Endometrial microvascular endothelial cells (primary cell): Measurements from ENCODE around the gene CLEC1A. TPM values are rescaled to one million over a fixed set of nuclear protein-coding genes. Genes with fewer than 3 reads are reported as not detected.
"Not testable (repeated sequence)": the region's sequence is repeated elsewhere in the genome, so short reads cannot be mapped to it uniquely, and the experiment has no call there.

Experiments used
- in situ Hi-C: cut with HindIII; loops from 2 replicates; pipeline ENCODE4 v1.10.0; 2017; ENCODE audit warnings: low sequenced_read_pairs, low pct_unique_long_range_greater_than_20kb; ENCODE audit errors: inconsistent ontology term
- total RNA-seq: library from RNA; depleted of rRNA; stranded (reverse); fragments of >200 nt; gene quantifications from one replicate; pipeline ENCODE4 v1.2.3, GENCODE V29; 2015; ENCODE audit errors: inconsistent ontology term

Gene CLEC1A
- total RNA-seq, 1 donor from 2014 or later = 54.4 TPM

DNA sequence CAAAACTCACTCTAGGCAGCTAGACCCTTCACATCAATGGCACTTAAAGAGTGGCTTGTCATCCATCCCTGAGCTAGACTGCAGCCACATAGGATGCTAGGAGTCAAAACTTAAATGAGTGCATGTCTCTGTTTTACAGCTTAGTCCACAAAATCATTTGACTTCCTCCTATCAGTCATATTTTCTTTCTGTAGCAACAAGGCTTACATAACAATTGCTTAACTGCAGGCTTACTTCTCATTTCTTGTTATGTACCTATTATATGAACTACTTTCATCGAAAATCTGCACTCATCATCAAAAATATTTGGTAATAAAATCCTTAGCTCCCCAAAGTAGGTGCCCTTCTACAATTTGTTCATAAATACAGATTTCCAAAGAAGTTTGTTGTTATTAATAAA lies 30.1 kb downstream of the CLEC1A start:
- in situ Hi-C loops = no loop called here

DNA sequence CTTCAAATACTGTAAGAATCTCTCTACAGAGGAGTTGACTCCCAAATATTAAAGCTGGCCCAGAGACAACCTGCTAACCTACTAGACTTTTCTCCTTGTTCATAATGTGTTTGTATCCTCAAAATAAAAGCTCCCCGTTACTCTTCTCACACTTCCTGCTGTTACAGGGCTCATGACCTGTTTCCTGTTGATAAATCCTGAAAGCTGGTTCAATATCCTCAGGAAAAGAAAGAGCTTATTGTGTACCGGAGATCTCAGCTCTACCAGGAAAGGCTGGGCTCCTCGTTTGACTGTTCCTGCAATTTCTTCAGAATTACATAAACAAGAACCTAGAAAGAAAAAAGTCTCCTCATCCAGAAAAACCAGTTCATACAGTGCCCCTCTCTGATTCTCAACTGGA lies 30.8 kb downstream of the CLEC1A start:
- in situ Hi-C loops = no loop called here

DNA sequence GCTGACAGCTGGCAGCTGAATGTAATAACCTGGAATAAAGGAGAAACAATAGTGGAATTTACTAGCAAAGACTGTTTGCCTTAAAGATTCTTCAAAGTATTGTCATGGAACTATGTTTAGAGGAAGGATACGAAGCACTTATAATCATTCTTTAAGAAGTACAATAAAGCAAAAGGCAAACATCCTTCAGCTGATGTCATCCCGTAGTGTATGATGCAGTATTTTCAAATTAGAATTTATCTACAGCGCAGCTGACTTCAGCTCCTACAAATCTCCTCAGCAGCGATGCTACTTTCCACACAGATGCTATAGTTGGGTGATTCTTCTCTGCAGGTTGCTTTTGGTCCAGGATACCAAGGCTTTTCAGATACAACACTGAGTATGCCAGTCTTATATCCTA lies 31.5 kb downstream of the CLEC1A start:
- in situ Hi-C loops = no loop called here

DNA sequence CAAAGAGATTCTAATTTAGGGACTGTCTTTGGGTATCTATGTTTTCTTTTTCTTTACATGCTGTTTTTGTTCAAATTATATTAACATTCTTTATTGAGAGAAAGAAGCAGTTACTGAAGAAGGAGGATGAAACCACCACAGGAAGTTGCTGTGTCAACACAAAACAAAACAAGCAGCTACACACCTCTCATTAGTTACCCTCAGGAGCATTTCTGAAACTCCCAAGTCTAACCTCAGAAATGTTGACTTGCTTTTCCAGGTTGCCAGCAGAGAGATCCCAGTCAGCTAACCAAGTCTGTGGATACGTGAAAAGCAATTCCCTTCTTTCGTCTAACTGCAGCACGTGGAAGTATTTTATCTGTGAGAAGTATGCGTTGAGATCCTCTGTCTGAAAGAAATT lies 33.5 kb downstream of the CLEC1A start:
- in situ Hi-C loops = no loop called here

DNA sequence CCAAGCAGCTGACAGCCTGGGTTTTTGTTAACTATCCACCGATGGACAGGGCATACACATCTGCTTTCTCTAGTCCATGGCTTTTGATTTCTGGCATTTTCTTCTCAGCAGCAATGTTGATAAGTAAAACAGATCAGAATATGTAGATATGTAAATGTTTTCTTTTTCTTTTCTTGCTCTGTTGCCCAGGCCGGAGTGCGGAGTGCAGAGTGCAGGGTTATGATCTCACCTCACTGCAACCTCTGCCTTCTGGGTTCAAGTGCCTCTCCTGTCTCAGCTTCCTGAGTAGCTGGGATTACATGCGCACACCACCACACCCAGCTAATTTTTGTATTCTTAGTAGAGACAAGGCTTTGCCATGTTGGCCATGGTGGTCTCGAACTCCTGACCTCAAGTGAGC lies 40.4 kb downstream of the CLEC1A start:
- in situ Hi-C loops = no loop called here

DNA sequence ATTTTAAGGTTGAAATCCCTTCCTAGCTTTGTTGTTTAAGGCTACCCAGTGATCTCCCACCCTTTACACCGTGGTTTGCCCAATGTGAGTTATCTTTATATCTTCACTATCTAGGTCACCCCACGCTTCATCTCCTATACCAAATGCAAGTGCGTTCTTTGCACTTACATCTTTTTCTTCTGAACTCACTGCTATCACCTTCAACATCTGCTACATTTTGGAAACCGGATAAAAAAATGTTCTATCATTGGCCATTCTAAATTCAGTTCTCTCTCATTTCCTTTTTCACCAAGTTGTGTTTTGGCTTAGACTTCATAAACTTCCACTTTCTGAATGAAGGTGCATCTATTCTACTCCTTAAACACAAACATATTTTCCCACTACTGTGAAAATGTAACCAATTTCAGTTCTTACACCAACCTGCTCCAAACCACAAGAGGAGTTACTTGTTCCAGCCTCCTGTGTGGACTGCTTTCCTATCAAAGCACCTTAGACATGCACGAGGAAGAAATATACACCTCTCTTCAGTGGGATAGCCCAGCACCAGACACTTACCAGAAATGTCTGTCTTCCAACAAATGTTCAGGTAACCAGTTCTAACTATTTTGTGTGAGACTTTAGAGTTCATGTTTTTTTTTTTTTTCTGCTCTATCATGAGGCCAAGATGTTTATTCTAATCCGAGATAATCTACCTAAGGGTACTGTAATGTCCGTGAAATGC lies 46.4 kb downstream of the CLEC1A start:
- in situ Hi-C loops = no loop called here

DNA sequence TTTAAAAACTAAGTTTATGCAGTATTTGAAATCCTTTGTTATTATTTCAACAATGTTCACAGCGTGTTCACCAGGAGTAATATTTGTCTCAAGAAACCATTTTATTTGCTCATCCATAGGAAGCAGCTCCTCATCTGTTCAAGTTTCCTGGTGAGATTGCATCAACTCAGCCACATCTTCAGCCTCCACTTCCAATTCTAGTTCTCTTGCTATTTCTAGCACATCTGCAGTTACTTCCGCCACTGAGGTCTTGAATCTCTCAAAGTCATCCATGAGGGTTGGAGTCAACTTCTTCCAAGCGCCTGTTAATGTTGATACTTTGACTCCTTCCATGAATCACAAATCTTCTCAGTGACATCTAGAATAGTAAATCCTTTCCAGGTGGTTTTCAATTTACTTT lies 50.3 kb downstream of the CLEC1A start:
- in situ Hi-C loops = no loop called here

DNA sequence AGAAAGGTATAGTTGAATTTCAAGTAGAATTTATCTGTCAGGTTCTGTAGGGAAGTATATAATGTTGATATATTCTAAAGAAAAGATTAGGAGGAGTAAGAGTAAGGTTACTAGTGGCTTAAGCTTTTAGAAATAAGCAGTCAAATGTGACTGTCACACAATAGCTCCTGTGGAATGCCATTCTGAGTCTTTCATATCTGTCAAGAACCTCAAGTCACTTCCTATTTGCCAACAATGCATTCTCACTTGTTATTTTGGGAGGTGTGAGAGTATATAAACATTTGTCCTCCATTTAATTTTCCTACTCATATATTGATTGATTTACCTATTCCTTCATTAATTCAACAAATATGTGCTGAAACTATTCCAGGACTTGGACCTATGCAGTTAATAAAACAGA lies 56.6 kb downstream of the CLEC1A start:
- in situ Hi-C loops = no loop called here

DNA sequence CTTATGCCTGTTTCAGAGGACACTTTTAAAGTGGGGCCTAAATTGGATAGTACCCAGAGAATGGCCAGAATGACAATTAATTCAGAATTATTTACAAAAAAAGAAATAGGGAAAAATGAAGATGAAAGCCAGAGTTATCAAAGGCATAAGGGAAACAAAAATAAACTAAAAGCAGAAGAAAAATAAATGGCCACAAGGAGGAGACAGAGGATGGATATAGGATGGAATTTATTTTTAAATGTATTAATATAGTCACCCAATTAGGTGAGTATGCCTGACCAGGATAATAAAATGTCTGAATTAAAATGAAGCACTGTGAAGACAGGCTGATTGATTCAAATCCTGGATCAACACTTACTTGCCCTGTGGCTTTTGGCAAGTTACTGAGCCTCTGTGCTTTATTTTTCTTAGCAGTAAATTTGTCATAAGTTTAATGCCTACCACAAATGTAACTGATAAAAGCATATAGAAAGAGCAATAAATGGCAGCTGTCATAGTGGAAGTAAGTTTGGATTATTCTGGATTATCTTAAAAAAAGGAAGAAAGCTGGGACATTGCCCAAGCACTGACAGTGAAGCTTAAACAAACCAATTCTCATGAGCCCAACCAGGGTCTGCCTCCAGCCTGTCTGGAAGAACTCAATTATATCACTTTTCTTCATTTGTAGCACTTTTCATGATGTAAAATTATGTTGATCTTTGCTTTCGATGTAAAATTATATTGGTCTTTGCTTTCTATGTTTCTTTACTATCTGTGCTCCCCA lies 64.8 kb downstream of the CLEC1A start:
- in situ Hi-C loops = no loop called here

DNA sequence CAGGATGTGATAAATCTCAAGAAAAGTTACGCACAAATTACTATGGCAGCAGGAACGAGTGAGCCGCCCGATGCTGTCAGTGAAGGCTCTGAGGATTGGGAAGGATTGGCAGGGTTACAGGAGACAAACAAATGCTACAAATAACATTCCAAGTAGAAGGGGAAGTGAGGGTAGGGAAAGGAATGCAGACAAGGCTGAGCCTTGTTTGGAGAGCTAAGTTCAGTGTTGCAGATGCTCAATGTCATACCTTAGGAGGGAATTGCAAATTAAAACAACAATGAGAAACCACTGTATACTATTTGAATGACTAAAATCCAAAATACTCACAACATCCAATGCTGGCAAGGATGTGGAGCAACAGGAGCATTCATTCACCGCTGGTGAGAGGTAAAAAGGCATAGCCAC lies 67.0 kb downstream of the CLEC1A start:
- in situ Hi-C loops = no loop called here

DNA sequence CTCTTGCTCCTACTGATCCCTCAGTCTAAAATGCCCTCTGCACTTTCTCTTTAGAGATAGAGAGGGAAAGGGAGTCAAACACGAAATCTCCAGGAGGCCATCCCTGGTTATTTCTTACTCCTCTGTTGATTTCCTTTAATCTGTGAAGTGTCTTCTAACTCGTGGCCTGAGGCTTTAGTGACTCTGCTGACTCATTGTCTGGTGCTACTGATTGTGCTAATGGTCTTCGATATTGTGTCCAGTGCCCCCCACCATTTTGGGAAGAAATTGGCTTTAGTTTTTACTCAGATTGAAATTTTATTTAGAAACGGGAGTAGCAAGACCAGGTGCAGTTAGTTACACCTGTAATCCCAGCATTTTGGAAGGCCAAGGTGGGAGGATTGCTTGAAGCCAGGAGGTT lies 67.5 kb downstream of the CLEC1A start:
- in situ Hi-C loops = no loop called here

DNA sequence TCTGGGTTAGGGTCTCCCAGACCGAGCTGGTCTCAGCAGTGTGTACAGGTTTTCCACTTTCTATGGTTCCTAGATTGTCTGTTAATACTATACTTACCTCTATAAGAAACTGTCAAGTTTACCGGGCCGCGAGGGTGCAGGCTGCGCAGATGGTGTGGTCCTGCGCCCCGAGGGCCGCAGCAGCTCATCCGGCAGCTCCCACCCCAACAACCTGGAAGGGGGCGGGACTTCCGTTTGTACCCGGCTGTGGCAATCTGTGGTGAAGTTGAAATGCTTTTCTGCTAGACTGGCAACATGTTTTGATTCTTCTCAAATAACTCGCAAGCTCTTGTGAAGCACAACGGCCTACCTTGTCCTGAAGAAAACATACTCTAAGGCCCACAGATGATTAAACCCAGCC lies 68.3 kb downstream of the CLEC1A start, which contains the start of gene CLEC9A:
TSS of gene CLEC9A (plus strand) at position 237 of the 400 bp plus-strand sequence. CDS start 22,006 bp downstream, outside the sequence.
- in situ Hi-C loops = no loop called here

DNA sequence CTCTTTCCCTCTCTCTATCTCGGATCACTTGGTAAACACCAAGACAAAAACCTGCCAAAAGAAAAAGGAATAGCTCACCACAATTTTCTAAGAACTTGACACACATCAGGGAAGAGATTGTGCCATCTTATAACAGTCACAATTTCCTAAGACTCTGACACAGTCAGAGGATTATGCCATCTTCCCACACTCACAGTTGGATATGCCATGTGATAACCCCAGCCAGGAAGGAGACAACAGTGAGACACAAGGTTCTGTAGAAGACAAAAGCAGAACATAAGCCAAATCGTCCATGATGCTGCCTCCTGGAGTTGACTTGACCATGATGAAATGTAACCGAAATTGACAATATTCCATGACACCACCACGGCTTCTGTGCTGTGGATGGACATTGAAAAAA lies 71.1 kb downstream of the CLEC1A start:
- in situ Hi-C loops = no loop called here

DNA sequence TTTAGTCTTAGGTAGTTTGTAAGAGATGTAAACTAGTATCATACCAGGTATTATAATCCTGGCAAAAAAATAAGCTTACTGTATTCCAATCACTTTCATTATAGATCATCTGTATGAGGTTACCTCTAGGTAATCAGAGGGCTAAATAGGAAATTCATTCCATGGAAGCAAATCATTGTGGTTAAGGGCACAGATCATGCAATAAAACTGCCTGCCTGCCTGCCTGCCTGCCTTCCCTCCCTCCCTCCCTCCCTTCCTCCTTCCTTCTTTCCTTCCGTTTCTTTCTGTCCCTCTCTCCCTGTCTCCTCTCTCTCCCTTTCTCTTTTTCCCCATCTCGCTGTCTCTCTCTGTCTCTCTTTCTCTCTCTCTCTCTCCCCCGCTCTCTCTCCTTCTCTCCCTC lies 71.5 kb downstream of the CLEC1A start:
- in situ Hi-C loops = no loop called here

DNA sequence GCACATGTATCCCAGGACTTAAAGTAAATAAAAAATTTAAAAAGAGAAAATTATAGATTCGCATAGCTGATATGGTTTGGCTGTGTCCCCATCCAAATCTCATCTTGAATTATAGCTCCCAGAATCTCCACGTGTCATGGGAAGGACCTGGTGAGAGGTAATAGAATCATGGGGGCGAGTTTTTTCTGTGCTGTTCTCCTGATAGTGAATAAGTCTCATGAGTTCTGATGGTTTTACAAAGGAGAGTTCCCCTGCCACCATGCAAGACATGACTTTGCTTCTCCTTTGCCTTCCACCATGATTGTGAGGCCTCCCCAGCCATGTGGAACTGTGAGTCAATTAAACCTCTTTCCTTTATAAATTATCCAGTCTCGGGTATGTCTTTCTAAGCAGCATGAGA lies 72.1 kb downstream of the CLEC1A start:
- in situ Hi-C loops = not testable (repeated sequence)

DNA sequence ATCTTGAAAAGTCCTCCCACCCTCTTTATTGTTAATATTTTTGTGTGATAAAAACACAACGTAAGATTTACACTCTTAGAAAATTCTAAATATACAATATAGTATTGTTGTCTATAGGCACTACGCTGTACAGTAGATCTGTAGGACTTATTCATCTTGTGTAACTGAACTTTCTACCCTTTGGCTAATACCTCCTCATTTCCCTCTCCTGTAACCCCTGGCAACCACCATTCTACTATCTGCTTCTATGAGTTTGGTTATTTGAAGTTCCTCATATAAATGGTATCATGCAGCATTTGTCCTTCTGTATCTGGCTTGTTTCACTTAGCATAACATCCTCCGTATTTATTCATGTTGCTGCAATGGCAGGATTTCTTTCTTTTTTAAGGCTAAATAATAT lies 73.5 kb downstream of the CLEC1A start:
- in situ Hi-C loops = no loop called here

DNA sequence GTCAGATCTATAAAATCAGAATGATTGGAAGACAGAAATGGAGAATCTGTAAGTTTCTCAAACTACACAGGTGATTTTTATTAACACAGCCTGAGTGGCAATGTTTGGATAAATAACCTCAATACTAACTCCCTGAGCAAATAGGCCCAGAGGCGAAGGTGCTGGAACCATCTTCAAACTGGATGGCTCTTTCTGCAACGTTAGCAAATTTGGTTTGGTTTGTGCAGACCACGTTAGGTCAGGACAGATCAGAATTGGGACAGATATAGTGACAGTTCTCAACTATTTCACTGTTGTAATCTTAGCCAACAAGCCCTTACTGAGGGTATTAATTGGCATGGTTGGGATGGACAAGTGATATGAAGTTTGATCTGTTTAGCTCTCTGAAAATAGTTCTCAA lies 77.4 kb downstream of the CLEC1A start:
- in situ Hi-C loops = no loop called here
